ENCODE results near the gene UCN2. TPM values are rescaled to one million over a fixed set of nuclear protein-coding genes. Genes with fewer than 3 reads are reported as not detected.

The UCN2 gene, protein sequence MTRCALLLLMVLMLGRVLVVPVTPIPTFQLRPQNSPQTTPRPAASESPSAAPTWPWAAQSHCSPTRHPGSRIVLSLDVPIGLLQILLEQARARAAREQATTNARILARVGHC
- 1.1 TPM in 1 of 2 replicates, not detected in the other for total RNA-seq (2014; rRNA removed; shearing (Covaris generic); ENCODE audit: low replicate concordance)

DNA sequence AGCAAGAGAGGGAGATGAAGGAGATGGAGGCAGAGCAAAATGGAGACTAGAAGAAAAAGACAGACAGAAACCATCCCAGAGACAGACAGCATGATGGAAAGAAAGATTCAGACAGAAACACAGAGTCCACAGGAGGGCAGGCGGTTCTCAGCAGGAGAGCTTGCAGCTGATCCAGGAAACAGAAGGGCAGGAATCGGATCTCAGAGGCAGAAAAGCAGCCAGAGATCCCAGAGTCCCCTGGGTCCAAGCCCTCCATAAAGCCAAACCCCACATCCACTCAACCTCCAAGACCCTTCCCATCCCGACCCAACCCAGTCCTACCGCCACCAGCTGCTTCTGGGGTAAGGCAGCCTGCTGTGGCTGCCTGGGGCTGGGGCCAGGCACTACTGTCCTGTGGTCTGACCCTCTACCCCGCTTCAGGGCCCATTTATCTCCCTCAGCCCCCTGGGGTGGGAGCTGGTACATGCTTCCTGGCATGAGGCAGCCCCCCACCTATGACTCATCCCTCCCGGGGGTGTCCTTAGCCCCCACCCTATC is at the start of gene UCN2:
TSS of gene UCN2 (minus strand) at position 400 of the 537 bp plus-strand sequence. CDS start 657 bp downstream, outside the sequence.
- Histone ChIP-seq H3K36me3 (no peaks in the 10 kb centered on the region), H3K9me3 (no peaks in the 10 kb centered on the region), H3K4me3 (no peak within 1 kb of the TSS), H3K27me3 (no peaks in the 10 kb centered on the region)
- peak; percentile 23 for DNase-seq

DNA sequence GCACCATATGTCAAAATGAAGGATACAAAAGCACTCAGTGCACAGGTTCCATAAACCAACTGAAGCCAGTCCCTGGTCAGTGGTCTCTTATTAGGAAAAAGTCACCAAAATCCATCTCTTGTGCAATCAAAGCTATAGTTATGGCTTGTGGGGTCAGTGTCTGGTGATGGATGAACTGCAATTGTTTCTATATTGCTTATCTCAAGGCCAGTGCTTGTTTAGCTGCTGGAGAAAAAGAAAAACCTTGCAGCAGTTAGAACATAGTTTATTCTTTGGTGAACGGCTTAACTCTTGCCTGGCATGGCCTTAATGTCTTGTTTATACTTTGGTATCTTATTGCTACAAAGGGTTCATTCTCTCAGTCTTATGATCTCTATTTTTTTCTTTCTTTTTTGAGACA is 48.7 kb upstream of the UCN2 start:
- H3K9me3 ChIP-seq: no peaks in the 10 kb centered on the region
- no peak for DNase-seq
- no peaks in the 10 kb centered on the region for H3K27me3 ChIP-seq
- no peak overlapping the region for H3K4me3 ChIP-seq
- H3K36me3 ChIP-seq: no peaks in the 10 kb centered on the region

DNA sequence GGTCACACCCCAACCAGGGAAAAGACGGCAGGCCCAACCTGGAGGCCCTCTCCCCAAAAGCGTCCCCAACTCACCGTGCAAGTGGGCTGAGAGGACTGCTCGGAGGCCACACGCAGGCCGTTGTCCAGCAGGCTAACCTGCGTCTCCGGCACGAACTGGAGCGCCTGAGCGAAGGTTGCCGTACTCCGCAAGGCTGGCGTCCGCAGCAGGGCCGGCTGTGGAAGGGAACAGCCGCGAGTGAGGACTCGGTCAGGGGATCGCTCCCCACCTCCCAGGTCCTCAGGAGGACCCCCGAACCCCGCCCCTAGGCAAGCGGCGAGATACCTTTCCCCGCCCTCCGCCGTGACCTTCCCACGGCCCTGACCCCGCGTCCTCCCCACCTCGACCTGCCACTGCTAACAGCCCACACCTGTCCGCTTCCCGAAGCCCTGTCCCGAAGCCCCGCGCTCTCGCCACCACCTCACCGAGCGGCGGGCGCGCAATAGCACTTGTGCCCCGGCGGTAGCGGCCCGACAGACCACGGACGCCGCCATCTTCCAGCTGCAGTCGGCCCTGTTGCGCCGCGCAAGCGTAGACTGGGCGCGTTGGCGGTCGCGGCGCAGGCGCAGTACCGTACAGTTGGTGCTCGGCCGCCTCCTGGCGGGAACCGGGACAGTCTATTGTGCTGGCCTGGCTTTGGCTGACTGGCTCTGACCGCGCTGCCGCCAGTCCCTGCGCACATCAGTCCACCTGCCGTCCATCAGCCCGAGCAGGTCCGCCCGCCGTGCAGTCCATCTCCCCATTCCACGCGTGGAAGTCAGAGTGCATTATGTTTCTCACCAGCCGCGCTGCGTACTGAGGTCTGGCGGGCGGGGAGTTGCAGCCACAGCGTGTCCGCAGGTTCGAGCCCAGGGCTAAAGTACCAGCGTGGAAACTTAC is 45.8 kb upstream of the UCN2 start, which contains the start of gene UQCRC1:
TSS of gene UQCRC1 (minus strand) at position 559 of the 918 bp plus-strand sequence. CDS start at position 533, 26 bp downstream.
- Histone ChIP-seq H3K9me3 (no peaks in the 10 kb centered on the region), H3K4me3 (peak within 1 kb of the TSS; percentile 72), H3K27me3 (no peaks in the 10 kb centered on the region), H3K36me3 (peaks cover 10% of the 10 kb centered on the region)
- DNase-seq: peak; percentile 86

DNA sequence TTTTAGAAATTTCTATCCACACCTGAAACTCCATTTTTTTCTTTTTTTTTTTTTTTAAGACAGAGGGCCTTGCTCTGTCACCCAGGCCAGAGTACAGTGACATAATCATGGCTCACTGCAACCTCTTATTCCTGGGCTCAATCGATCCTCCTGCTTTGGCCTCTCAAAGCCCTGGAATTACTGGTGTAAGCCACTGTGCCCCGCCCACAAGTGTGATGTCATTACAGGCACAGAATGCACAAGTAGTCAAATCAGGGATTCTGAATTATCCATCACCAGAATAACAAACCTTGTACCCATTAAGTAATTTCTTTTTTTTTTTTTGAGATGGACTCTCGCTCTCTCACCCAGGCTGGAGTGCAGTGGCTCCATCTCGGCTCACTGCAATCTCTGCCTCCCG is 43.9 kb upstream of the UCN2 start:
- DNase-seq: no peak
- H3K27me3 ChIP-seq: no peaks in the 10 kb centered on the region
- H3K36me3 ChIP-seq: peaks cover 14% of the 10 kb centered on the region
- no peaks in the 10 kb centered on the region for H3K9me3 ChIP-seq
- H3K4me3 ChIP-seq: no peak overlapping the region

DNA sequence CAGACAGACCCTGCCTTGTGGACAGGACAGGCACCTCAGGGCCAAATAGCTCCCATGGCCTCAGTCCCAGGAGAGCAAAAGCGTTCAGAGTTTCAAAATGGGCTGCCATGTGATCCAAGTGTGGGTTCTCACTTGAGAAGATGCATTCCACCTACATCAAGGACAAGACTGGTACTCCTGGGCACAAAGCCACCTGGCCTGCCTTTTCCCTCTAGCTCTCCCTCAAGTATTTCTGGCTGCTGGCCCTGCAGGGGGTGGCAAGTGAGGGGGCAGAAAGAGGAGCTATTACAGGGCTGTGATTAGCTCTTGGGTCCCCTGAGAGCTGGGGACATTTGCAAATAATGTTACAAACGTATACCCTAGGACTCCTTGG is 38.0 kb upstream of the UCN2 start:
- Histone ChIP-seq H3K27me3 (no peaks in the 10 kb centered on the region), H3K4me3 (no peak overlapping the region), H3K36me3 (peaks cover 32% of the 10 kb centered on the region), H3K9me3 (no peaks in the 10 kb centered on the region)
- no peak for DNase-seq

DNA sequence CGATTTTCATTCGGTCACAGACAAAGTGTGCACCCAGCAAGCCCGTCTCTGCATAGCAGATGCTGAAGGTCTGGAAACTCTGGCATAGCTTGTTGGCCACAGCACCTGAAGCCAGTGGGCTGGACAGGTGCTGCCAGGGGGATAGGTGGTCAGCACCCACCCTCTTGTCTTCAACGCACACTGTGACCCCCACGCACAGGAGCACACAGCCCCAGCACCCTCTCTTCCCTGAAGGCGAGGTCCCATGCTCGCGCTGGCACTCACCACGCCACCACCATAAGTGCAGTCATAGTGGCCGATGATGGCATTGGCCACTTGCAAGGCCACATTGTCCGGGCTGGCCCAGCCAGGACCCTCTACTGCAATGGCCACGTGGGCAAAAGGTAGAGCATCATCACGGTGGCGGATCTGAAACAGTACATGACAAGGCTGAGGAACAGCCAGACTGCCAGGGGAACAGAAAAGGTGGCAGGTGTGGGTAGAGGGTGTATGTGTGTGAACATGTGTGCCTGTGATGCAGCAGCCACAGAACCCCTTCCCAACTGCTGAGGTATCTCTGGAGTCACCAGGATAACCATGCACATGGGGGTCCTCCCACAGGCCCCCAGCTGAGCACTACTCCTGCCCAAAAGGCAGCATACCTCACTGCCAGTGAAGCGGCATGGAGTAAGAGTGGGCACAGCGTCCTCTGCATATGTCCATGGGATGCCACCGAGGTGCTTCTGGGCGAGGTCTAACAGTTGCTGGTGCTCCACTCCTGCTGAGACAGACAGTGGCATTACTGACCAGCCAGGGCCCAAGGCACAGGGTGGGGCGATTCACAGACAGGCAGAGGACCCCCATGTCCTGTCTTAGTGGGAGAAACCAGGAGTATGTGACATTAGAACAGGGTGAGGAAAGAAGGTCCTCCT is 37.4 kb upstream of the UCN2 start:
- peaks cover 32% of the 10 kb centered on the region for H3K36me3 ChIP-seq
- H3K9me3 ChIP-seq: no peaks in the 10 kb centered on the region
- no peaks in the 10 kb centered on the region for H3K27me3 ChIP-seq
- DNase-seq: no peak
- H3K4me3 ChIP-seq: no peak overlapping the region

DNA sequence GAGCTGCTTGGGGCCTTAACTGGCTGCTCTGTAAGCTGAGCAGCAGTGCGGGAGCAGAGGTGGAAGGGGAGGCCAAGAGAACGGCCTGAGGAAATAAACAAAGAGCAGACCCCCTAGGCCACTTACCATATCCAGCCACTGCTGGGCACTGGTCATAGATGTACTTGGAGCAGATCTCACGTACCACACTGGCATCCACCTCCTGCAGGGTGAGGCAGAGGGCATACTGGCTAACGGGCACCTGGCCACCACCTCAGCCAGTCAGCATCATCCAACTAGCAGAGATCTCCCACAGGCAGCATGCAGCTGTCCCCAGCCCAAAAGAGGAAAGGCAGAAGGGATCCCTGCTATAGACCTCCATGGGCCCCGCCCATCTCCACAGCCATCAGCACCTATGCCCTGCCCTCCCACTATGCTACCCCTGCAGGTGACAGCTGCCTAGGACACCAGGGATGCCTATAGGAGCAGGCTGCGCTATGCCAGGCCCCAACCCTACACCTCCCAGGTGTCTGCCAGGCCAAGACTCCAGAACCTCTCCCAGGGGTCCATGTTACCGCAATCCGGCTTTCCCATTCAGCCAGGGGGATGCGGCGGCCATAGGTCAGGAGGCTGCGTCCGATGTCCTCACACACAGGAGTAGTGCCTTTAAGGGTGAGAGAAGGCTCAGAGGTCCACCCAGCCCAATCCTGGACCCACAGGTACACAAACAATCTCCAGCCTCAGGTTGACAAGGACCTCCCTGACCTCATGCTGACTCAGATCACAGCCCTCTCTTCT is 36.1 kb upstream of the UCN2 start:
- Histone ChIP-seq H3K9me3 (no peaks in the 10 kb centered on the region), H3K36me3 (peaks cover 22% of the 10 kb centered on the region), H3K27me3 (no peaks in the 10 kb centered on the region), H3K4me3 (no peak overlapping the region)
- DNase-seq: no peak

DNA sequence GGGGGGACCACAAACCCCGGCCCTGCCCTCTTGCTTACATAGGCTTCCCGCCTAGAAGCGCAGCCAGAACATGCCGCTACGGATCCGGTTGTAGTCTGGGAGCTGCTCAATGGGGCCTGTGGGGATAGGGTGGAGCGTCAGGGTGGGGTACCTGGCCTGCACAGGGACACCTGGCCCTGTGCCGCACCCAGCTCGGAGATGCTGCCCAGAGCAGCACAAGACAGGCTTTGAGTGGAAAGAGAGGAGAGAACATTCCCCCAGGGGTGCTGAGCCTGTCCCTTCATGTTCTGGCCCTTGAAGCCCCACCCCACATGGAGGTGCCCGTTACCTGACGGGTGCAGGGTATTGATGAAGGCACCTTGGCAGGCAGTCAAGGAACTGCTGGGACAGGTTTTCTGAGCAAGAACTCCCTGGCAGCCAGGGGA is 35.5 kb upstream of the UCN2 start:
- H3K9me3 ChIP-seq: no peaks in the 10 kb centered on the region
- no peaks in the 10 kb centered on the region for H3K27me3 ChIP-seq
- H3K4me3 ChIP-seq: no peak overlapping the region
- peaks cover 22% of the 10 kb centered on the region for H3K36me3 ChIP-seq
- no peak for DNase-seq

DNA sequence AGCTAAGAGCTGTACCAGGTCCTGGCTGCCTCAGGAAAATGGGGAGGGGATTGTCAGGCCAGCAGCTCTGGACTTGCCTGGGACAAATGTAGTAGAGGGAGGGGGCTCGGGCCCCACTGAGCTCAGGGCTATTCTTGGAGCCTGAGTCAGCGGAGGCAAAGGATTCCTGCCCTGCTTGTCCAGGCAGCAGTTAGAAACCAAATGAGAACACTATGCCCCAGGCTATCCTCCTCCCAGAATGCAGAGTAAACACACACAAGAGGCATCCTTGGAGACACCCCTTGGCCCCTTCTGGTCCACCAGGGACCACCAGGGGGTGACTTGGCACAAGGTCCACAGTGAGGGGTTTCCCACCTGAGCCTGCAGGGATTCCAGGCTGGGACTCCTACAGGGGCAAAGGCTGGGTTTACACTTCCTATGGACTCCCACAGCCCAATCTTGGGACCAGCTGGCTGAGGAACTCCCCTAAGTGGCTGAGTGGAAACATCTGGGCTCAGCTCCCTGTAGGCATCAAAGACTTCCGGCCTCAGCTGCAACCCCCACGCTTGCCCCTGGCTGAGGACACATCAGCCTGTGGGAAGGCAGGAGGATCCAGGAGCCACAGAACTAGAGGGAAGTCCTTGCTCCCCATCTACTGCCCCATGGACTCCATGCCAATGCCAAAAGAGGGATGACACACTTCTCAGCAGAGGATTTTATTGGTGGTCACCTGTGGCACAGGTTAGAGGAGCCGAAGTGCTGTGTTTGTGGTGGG is 34.9 kb upstream of the UCN2 start:
- DNase-seq: peak; percentile 83
- Histone ChIP-seq H3K4me3 (no peak overlapping the region), H3K27me3 (no peaks in the 10 kb centered on the region), H3K36me3 (peaks cover 22% of the 10 kb centered on the region), H3K9me3 (no peaks in the 10 kb centered on the region)

DNA sequence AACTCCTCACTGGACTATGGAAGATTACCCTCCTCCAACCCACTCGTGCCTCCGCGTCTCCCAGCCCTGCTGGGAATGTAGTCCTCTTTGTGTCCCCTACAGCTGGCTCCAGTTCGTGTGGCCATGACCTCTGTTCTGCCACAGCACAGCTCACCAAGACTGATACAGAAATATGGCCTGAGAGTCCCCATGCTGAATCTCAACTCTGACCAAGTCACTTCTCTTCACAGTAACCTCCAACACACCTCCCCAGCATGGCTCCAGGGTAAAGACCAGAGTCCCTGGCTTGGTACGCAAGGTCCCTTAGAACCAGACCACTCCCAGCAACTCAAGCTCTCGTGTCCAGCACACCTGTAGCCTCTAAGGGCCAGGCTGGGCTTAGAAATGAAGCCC is 33.8 kb upstream of the UCN2 start:
- H3K9me3 ChIP-seq: no peaks in the 10 kb centered on the region
- H3K27me3 ChIP-seq: no peaks in the 10 kb centered on the region
- H3K4me3 ChIP-seq: no peak overlapping the region
- H3K36me3 ChIP-seq: peaks cover 17% of the 10 kb centered on the region
- DNase-seq: no peak

DNA sequence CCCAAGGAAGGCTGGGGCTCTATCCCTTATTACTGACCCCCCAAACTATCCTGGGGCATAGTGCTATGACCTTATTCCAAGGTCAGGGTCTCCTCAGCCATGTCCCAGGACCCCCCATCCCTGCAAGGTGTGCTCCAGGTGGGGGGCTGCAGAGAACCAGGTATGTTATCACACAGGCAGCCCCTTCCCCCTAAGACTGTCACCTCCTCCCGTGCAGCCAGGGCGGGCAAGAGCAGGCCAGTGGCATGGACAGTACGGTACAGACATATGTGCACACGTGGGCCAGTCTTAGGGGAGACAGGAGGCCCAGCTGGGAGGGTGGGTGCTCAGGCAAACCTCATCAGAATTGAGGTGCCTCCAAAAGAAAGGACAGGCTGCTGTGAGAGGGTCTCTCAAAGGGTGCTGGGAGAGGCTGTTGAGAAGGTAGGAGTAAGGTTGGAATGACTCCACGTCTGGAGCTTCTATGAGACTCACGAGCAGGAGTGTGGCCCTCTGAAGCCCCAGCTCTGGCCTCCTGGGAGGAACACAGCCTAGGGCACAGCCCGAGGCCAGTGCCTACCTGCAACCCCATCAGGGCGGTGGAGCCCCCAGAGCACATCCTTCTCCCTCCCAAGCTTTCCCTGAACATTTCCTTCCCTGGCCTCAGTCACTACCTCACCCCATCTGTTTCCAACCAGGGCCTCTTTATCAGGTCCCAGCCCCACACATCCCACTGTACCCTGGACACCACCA is 33.3 kb upstream of the UCN2 start:
- peaks cover 17% of the 10 kb centered on the region for H3K36me3 ChIP-seq

DNA sequence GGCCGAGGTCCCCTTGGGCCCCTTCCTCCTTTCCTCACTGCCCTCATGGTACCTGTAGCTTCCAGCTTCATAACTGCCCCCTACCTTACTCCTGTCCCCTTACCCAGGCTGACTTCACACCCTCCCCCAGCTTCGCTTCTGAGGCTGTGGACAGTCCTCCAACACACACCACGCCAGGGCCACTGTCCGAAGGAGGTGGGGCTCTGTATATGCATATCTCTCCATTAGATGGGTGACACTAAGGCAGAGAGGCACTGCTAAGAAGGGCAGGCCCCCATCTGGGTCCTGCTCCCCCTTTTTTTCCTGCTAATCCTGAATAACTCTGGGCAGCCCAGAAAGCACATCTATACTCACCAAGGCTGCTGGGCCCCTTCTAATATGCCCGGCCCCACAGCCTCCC is 32.6 kb upstream of the UCN2 start:
- Histone ChIP-seq H3K9me3 (no peaks in the 10 kb centered on the region), H3K36me3 (peaks cover 17% of the 10 kb centered on the region), H3K4me3 (no peak overlapping the region), H3K27me3 (no peaks in the 10 kb centered on the region)
- no peak for DNase-seq

More for the DNA sequence above, 33.3 kb upstream of the UCN2 start:
- Histone ChIP-seq H3K4me3 (no peak overlapping the region), H3K9me3 (no peaks in the 10 kb centered on the region), H3K27me3 (no peaks in the 10 kb centered on the region)
- DNase-seq: no peak

DNA sequence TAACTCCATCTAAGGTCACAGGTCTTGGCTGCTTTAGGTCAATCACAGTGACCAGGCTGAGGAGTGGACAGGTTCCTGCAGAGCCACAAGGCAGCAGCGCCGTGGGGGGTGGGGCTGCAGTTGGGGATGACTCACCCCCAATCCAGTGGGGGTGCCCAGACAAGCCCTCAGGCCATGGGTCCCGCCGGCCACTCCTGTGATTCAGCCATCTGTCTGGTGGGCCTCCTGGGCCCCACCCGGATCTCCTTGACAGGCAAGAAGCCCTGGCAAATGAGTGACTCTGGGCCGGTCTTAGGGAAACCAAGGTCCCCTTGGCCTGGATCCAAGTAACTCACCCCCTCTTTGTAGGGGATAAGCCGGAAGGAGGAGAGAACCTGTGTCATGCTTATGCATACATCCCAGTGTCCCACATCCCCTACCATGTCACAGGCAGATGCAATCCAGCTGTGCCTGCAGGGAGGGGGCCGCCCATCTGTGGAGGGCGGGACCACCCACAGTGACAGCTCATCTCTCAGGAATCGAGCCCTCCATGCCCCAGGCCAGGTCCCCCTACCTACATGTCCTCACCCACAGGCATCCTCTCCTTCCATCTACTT is 32.0 kb upstream of the UCN2 start:
- DNase-seq: peak; percentile 75
- Histone ChIP-seq H3K4me3 (no peak overlapping the region), H3K27me3 (no peaks in the 10 kb centered on the region), H3K36me3 (peaks cover 17% of the 10 kb centered on the region), H3K9me3 (no peaks in the 10 kb centered on the region)

DNA sequence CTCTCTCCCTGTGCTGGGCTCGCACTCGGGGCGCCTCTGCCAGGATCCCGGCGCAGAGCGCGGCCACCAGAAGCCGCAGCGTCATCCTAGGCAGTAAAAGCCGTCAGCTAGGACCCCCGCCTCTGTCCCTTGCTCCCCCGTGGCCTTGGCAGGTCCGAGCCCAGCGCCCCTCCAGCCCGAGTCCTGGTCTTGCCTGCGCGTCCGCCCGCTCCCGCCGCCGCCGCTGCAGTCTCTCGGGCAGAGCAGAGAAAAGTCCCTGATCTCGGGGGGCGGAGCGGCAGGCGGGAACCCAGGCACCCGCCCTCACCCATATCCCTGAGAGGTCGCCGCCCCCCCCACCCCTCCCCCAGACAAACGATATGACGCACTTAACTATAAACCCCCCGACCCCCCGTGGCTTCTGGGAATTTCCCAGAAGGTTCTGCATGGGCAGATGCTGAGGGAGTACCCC is 31.5 kb upstream of the UCN2 start, which contains the start of gene COL7A1:
TSS of gene COL7A1 (minus strand) at position 255 of the 451 bp plus-strand sequence. CDS start at position 85, 170 bp downstream.
- Histone ChIP-seq H3K9me3 (no peaks in the 10 kb centered on the region), H3K27me3 (no peaks in the 10 kb centered on the region), H3K4me3 (no peak within 1 kb of the TSS), H3K36me3 (peaks cover 14% of the 10 kb centered on the region)
- DNase-seq: no peak
